HG03439 (cell line): Measurements from ENCODE around the gene LILRA2.
"Not testable (repeated sequence)": the region's sequence is repeated elsewhere in the genome, so short reads cannot be mapped to it uniquely, and the experiment has no call there.

ENCODE experiments used
- ATAC-seq: cut with Tn5 transposase; IDR thresholded peaks from one replicate; pipeline ENCODE4 v1.9.1; 2021; ENCODE audit warnings: mild to moderate bottlenecking, moderate library complexity; ENCODE audit not compliant: unreplicated experiment

Gene LILRA2

DNA sequence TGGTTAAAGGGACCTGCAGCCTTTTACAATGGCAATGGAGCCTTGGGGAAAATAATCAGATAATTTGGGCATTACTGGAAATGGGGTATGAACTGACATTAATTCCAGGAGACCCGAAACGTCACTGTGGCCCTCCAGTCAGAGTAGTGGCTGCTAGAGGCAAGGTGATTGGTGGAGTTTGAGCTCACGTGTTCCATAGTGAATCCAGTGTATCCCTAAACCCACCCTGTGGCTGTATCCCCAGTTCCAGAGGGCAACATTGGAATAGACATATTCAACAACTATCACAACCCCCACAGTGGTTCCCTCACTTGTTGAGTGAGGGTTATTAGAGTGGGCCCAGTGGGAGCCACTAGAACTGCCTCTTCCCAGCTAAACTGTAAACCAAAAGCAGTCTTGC is 3.3 kb upstream of the LILRA2 start:
- no peak for ATAC-seq

DNA sequence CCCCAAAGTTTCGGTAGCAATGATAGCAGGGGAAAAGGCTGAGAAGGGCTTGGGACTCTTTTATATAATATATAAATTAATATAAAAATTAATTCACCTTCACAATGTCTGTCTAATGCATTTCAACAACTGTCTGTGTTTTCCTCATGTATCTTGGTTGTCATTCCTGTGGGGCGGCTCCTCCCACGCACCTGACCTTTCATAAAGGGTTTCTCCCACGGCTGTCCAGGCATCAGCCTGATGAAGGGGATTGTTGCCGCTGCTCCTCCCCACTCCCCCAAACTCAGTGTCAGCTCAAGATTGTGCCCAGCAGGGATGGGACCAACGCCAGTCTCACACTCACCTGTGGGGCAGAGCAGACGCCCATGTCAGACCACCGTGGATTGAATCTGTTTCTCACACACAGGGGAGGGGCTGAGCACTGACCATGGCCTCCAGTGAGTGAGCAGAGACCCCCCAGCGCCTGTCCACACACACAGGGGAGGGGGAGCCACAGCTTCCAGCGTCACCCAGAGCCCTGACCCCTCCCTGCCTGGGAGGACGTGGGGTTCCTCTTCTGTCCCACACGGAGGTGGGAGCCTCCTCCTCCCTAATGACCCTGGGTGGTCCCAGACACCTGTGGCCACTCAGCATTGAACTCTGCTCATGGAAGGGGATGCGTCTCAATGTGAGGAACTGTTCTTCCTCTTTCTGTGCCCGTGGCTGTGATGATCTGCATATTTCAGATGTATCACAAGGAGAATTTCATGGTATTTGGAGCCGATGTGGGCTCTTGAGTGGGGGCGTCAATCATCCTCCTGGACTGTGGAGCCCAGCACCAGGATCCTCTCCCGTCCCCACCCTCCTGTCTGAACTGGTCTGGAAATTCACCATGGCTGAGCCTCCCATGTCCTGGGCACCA is 1.6 kb upstream of the LILRA2 start:
- ATAC-seq: not testable (repeated sequence)

DNA sequence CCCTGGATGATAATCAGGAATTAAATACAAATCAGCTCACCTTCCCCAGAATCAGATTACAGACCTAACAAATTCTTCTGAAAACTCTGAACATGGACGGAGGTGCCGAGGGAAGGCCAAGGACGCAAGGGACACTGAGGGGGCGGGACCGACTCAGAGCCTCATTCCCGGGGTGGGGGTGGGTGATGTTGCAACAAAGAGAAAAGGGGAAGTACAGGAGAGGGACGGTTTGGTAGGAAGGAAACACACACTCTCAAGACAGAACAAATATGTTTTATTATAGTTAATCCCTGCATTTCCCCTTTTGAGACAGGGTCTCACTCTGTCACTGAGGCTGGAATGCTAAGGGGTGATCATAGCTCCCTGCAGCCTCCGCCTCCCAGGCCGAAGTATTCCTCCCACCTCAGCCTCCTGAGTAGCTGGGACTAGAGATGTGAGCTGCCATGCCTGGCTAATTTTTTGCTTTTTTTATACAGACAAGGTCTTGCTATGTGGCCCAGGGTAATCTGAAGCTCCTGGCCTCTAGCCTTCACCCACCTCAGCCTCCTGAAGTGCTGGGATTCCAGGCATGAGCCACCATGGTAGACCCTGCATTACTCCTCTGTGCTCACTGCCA is 786 bp upstream of the LILRA2 start:
- no peak for ATAC-seq

DNA sequence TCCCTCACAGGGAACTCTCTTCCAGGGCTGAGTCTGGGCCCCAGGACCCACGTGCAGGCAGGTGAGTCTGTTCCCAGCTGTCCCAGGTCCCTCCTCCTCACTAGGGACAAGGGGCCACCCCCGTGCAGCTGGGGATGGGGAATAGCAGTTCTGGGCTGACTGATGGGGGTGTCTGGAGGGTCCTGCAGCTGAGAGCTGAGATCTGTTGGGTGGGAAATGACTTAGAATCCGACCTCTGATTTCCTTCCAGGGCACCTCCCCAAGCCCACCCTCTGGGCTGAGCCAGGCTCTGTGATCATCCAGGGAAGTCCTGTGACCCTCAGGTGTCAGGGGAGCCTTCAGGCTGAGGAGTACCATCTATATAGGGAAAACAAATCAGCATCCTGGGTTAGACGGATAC is 461 bp downstream of the LILRA2 start:
- no peak for ATAC-seq

DNA sequence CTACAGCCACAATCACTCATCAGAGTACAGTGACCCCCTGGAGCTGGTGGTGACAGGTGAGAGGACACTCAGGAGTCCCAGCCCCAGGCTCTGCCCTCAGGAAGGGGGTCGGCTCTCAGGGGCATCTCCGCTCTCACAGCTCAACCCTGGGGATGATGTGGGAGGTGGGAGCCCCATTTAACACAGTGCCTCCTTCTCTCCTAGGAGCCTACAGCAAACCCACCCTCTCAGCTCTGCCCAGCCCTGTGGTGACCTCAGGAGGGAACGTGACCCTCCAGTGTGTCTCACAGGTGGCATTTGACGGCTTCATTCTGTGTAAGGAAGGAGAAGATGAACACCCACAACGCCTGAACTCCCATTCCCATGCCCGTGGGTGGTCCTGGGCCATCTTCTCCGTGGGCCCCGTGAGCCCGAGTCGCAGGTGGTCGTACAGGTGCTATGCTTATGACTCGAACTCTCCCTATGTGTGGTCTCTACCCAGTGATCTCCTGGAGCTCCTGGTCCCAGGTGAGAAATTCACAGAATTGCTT is 1.0 kb downstream of the LILRA2 start:
- ATAC-seq: no peak

- not testable (repeated sequence) for ATAC-seq
Observed at GRCh38 chr19:54575205-54575604, 1.6 kb downstream of the LILRA2 start.

DNA sequence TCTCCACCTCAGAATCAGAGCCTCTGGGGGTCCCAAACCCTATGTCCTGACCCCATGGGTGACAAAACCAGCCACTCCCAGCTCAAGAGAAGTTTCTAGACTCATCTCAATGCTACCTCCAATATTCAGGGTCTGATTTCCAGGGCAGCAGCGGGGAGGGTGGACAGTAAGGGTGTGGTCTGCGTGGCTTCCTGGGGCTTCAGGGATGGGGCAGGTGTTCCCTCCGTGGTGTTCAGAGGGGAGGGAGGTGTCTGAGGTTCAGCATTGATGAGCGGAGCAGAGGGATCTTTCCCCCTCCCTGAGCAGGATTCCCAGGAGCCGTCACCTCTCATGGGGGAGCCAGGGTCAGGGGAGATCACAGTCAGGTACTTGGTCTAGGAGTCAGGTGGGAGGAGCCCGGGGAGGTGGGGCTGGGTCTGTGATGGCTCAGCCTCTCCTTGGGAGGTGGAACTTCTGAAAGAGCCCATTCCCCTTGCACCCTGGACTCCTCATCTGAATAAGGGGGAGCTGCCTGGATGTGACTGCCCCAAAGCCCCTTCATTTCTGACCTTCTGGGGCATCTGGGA is 2.9 kb downstream of the LILRA2 start:
- ATAC-seq: no peak

- ATAC-seq: no peak
Observed at GRCh38 chr19:54577334-54577733, 3.7 kb downstream of the LILRA2 start.

DNA sequence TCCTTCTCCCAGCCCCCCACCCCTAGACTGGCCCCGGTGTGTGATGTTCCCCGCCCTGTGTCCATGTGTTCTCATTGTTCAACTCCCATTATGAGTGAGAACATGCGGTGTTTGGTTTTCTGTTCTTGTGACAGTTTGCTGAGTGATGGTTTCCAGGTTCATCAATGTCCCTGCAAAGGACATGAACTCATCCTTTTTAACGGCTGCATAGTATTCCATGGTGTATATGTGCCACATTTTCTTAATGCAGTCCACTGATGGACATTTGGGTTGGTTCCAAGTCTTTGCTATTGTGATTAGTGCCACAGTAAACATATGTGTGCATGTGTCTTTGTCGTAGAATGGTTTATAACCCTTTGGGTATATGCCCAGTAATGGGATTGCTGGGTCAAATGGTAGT is 4.7 kb downstream of the LILRA2 start:
- ATAC-seq: not testable (repeated sequence)

DNA sequence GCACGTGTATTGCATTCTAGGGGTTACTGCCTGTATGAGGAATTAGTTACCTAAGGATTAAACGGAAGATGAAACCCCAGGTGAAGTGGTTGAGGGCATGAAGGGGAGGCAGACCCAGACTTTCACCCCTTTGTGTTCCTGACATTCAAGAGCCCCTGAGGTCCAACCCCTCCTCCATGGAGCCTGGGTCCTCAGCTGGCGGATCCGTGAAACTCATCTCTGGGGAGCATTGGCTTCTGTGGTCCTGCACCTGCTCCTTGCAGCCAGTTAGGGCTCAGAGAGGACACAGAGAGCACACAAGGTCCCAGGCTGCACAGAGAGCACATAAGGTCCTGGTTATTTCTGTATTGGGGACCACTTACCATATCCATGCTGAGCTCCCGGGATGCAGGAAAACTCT is 12.8 kb downstream of the LILRA2 start:
- ATAC-seq: no peak

GRCh38 chr19:54587026-54587425 is 13.4 kb downstream of the LILRA2 start:
- no peak for ATAC-seq

- ATAC-seq: not testable (repeated sequence)
Observed at GRCh38 chr19:54593445-54593844, 19.9 kb downstream of the LILRA2 start, which contains the start of gene LILRA1. Gene LILRA1, plus strand, starts transcription at chr19:54593632. Its CDS starts 613 bp downstream, at chr19:54594245.

GRCh38 chr19:54593931-54594626 is 20.5 kb downstream of the LILRA2 start:
- not testable (repeated sequence) for ATAC-seq

DNA sequence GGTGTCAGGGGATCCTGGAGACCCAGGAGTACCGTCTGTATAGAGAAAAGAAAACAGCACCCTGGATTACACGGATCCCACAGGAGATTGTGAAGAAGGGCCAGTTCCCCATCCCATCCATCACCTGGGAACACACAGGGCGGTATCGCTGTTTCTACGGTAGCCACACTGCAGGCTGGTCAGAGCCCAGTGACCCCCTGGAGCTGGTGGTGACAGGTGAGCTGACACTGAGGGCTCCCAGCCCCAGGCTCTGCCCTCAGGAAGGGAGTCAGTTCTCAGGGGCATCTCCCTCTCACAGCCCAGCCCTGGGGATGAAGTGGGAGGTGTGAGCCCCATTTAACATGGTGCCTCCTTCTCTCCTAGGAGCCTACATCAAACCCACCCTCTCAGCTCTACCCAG is 21.1 kb downstream of the LILRA2 start:
- ATAC-seq: no peak

- not testable (repeated sequence) for ATAC-seq
Observed at GRCh38 chr19:54595680-54596436, 22.3 kb downstream of the LILRA2 start.

DNA sequence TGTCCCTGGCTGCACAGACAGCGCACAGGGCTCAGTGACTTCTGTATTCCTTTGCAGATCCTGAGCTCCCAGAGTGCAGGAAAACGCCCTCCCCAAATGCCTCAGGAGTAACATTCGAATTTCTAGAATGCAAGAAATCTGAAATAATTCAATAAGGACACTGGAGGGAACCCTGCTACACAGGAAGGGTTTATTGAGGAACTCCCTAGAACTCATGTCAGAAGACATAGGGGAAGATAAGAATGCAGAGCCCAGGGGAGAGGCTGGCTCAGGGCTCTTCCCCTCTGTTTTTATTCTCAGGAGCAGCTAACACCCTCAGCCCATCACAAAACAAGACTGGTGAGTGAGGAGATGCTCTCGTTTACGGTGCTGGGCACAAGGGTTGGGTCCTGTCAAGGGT is 26.6 kb downstream of the LILRA2 start:
- no peak for ATAC-seq

DNA sequence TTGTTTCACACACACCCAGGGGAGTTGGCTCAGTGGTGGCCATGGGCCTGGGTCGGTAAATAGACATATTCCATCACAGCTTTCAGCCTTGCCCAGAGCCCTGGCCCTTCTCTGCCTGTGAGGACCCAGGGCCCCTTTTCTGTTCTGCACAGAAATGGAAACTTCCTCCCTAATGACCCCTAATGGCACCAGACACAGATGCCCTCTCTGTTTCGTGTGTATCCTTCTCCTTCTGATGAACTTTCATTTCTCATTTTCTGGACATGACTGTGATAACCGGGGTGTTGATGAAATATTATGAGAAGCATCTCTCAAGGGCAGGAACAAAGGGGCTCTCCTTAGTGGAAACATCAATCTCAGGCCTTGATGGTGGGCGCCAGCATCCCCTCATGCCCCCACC is 32.6 kb downstream of the LILRA2 start:
- ATAC-seq: no peak

GRCh38 chr19:54606891-54607784 is 33.5 kb downstream of the LILRA2 start:
- ATAC-seq: peak; percentile 56

GRCh38 chr19:54607785-54608150 is 34.2 kb downstream of the LILRA2 start:
- ATAC-seq: no peak
